HG03175 (cell line): ENCODE results near the gene PTCH1.

Source experiments
- ATAC-seq: cut with Tn5 transposase; IDR thresholded peaks from one replicate; pipeline ENCODE4 v1.9.1; 2021; ENCODE audit warnings: mild to moderate bottlenecking, moderate library complexity; ENCODE audit not compliant: unreplicated experiment

The PTCH1 gene

DNA sequence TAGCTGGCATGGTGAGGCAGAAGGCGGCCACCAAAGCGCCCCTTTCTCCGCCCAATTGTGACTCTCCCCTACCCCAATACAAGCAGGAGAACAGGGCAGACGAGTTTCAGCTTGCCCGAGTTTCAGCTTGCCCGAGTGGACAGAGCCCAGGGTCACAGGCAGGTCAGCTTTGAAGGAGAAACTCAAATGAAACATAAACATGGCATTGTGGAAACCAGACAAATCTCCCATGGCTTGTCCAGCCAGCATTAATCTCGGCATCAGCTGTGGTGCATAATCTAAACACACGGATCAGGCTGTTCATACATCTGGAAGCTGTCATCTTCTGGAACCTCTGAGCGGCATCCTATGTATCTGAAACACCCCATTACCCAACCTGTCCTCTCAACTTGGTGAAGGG lies 16.9 kb downstream of the PTCH1 start:
- ATAC-seq: no peak

- no peak for ATAC-seq
These were observed 17.6 kb downstream of the PTCH1 start for GRCh38 chr9:95499046-95499676.

DNA sequence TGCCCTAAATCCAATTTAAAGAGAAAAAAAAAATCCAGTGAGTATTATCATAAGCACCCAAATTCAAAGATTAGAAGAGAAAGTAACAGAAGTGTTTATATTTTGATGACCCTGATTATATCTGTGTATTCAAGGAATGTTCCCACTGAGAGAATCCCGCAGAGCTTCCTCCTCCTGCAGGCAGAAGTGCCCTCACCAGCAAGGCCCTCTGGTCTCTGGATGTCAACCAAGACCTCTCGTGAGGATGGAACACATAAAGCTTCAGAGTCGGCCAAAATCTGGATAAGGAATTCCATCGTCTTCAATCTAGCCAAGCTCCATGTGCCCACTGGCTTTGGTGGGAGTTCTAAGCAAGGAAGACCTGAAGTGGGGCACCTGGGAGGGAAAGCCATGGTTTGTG lies 18.1 kb downstream of the PTCH1 start:
- ATAC-seq: no peak

GRCh38 chr9:95497772-95498171 lies 19.0 kb downstream of the PTCH1 start:
- ATAC-seq: no peak

- ATAC-seq: no peak
These were observed 20.1 kb downstream of the PTCH1 start for GRCh38 chr9:95496687-95497086.

DNA sequence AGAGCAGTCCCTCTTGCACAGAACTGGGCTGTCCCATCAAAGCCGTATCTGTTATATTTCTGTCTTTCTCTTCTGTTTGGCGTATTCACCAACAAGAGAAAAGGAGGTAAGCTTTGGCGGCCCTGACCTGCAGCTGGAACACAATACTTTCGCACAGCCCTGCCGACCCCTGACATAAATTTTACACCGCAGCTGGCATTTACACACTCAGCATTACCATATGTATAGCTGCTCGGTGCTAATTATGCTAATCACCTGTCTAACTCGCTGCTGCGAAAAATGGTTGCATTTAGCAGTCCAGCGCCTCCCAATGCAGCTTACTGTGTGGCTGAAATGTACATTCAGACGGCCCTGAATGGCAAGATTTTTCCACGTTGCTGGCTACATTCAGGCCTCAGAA lies 20.8 kb downstream of the PTCH1 start:
- ATAC-seq: no peak

GRCh38 chr9:95495529-95495928 lies 21.2 kb downstream of the PTCH1 start:
- no peak for ATAC-seq

- peak; percentile 93 for ATAC-seq
These were observed 22.1 kb downstream of the PTCH1 start for GRCh38 chr9:95494416-95495371.

DNA sequence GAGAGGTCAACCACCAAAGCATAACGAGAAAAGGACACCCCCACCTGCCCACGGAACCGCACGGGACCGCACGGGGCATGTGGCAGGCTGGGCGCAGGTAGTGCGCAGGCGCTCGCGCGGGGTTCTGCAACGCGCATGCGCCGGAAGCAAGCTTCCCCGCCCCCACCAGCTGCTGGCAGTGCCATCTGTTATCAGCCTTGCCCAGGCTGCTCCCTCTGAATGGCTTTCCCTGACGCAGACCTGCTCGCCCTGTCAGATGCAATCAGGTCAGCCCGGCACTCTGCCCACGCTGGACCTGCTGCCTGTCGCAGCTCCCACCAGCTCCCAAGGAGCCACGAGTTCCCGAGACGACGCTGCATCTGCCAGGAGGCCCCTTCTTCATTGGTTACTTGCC lies 22.8 kb downstream of the PTCH1 start:
- ATAC-seq: peak; percentile 2

DNA sequence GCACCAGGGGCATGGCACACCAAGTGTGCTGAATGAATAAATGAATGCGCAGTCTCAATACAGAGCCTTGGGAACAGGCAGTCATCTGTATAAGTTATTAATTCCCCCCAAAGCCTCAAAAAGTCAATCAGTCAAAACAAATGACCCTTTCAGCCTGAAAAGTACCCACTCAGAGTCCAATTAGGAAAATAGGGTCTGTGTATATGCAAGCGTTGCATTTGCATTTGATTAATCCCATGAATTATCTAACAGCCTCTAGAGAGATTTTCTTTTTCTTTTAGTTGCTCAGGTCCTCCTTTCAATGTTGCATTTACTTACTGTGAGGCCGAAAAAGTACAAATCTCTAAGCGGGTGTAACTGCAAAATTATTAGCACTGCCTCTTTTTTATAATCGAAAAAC lies 23.4 kb downstream of the PTCH1 start:
- ATAC-seq: no peak

GRCh38 chr9:95491543-95492320 lies 25.0 kb downstream of the PTCH1 start:
- no peak for ATAC-seq

DNA sequence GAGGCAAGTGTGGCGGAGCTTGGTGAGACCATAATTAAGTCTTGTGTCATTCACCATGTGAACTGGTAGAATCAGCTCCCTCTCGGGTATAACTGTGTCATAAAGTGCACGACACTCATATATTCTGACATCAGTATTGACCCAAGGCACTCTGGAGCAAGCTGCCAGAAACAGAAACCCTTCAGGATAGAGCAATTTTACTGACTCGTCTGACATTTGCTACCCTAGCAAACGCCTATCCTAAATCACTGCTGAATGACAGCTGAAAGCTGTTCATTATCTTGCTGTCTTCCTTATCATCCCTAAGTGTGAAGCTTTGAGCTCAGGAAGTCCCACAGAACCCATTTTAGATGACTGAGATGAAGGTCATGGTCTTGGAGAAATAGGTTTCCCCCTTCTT lies 27.8 kb downstream of the PTCH1 start:
- no peak for ATAC-seq

- ATAC-seq: no peak
These were observed 30.5 kb downstream of the PTCH1 start for GRCh38 chr9:95486318-95486717.

- ATAC-seq: no peak
These were observed 32.5 kb downstream of the PTCH1 start for GRCh38 chr9:95484225-95484624.

DNA sequence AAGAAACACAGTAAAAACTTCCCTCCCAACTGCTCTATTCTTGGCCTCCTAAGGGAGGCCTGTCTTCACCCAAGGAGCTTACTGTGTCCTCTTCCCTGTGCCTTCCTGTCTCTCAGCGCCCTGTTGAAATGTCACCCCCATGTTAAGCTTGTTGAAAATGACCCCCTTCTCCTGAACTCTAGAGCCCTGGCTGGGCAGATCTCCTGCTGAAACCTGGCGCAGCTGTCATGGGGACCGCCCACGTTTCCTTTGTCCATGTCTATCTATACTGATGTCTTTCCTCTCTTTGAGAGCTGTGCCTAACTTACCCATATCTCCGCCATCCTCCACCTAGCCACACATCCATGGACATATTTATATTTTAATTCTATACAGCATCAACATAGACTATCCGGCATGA lies 33.3 kb downstream of the PTCH1 start:
- ATAC-seq: no peak

DNA sequence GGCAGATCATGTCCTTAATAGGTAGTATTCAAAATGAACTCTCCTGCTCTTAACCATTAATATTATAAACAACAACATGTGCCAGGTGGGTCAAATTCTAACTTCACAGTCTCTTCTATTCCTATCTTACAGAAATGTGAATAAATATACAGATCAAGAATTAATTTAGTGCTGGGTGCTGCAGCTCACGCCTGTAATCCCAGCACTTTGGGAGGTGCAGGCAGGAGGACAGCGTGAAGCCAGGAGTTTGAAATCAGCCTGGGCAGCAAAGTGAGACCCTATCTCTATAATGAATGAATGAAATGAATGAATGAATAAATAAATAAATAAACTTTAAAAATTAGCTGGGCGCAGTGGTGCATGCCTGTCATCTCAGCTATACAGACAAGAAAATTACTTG lies 34.1 kb downstream of the PTCH1 start:
- ATAC-seq: no peak

DNA sequence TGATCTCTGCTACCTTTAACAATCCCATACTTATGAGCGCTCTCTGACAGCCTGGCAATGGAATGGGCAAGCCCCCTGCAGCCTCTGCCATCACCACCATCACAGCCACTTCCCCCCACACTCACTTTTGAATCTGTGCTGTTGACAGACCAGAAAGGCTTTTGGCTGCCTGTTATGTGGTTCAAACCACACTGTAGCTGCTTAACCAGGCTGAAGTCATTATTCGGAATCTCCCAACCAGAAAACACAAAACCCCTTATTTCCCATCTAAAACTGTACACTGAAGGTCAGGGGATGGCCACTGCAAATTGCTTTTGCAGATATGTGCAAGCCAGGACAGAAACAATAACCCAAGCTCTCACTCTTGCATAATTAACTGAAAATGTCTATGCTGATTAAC lies 35.8 kb downstream of the PTCH1 start:
- no peak for ATAC-seq

- ATAC-seq: no peak
These were observed 36.4 kb downstream of the PTCH1 start for GRCh38 chr9:95480346-95480745.

DNA sequence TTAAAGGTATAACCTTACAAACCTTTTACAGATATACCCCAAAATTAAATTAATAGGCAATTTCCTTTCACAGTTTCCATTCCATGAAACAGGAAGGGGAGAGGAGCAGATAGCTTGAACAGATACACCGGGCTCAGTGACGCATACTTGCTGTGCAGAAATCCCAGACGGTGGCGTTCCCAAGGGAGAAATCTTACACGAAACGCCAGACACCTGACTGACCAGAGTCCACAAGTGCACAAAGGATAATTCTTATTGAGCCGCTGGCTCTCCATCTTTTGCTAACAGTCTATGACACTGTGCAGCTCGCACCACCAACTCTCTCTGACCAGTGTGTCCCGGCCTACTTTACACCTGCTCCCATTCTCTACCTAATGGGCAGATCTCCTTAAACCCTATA lies 37.4 kb downstream of the PTCH1 start:
- no peak for ATAC-seq

GRCh38 chr9:95478335-95478734 lies 38.4 kb downstream of the PTCH1 start:
- no peak for ATAC-seq

DNA sequence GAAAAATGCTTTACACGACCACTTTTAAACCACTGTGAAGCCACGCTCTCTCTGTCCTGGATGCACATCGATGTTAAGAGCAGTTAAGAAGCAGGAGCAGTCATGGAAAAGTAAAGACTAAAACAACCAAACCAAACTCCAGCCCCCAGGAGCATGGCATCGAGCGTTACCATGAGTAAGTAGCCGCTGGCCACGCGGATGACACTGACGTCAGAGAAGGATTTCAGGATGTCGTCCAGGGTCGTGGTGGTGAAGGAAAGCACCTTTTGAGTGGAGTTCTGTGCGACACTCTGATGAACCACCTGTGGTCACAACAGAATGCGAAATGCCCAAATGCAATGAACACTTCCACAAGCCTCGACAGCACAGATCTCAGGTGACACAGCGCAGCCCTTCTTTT lies 38.9 kb downstream of the PTCH1 start:
- ATAC-seq: no peak

DNA sequence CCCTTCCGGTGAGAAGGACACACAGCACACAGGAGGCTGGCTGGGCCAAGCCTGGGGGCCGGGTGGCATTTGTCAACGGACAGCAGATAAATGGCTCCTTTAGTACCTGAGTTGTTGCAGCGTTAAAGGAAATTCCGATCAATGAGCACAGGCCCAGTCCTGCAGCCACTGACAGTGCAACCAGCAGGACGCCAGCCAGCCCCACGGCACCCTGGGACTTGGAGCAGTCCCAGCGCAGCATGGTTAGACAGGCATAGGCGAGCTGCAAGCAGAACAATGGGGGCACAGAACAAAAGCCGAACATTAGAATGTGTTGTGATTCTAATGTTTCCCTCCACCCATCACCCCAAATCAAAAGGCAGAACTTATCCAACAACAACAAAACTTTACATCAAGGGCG lies 39.3 kb downstream of the PTCH1 start:
- no peak for ATAC-seq
